Panc1 (cell line): ENCODE results near the gene FAM163B.

Experiments
- REST ChIP-seq, 2 experiments: IDR thresholded peaks; 2 replicates each; pipeline ENCODE4 v1.6.1; 2011 to 2012; ENCODE audit warnings: low read depth in 2 of 2, control low read depth in 1 of 2, low read length in 1 of 2, mild to moderate bottlenecking in 1 of 2, moderate library complexity in 1 of 2; ENCODE audit not compliant: insufficient read depth in 1 of 2
- SIN3A ChIP-seq: IDR thresholded peaks from 2 replicates; pipeline ENCODE4 v1.6.1; 2012; ENCODE audit warnings: low read depth, mild to moderate bottlenecking, low read length, moderate library complexity, borderline replicate concordance; ENCODE audit not compliant: insufficient read depth
- TF ChIP-seq, protein P1 (sequence below): fragments of 450-650 bp; IDR thresholded peaks from 2 replicates; pipeline ENCODE4 v1.5.1; 2017; ENCODE audit warnings: mild to moderate bottlenecking

- TF ChIP-seq, protein P1, sequence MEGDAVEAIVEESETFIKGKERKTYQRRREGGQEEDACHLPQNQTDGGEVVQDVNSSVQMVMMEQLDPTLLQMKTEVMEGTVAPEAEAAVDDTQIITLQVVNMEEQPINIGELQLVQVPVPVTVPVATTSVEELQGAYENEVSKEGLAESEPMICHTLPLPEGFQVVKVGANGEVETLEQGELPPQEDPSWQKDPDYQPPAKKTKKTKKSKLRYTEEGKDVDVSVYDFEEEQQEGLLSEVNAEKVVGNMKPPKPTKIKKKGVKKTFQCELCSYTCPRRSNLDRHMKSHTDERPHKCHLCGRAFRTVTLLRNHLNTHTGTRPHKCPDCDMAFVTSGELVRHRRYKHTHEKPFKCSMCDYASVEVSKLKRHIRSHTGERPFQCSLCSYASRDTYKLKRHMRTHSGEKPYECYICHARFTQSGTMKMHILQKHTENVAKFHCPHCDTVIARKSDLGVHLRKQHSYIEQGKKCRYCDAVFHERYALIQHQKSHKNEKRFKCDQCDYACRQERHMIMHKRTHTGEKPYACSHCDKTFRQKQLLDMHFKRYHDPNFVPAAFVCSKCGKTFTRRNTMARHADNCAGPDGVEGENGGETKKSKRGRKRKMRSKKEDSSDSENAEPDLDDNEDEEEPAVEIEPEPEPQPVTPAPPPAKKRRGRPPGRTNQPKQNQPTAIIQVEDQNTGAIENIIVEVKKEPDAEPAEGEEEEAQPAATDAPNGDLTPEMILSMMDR = no peak
- no peak for TF ChIP-seq SIN3A
- no peak for TF ChIP-seq REST (IDR thresholded peaks at IDR 0.05; ENCODE audit: insufficient read depth in 1 of 2, low read depth in 2 of 2, low read length in 1 of 2)
Measured at GRCh38 chr9:133533857-133534256, 75.3 kb downstream of the FAM163B start.
